ENCODE data around the gene CHORDC1. TPM values are rescaled to one million over a fixed set of nuclear protein-coding genes. Genes with fewer than 3 reads are reported as not detected.

The CHORDC1 gene
- polyA plus RNA-seq, 1 experiment = 14.3 TPM

DNA sequence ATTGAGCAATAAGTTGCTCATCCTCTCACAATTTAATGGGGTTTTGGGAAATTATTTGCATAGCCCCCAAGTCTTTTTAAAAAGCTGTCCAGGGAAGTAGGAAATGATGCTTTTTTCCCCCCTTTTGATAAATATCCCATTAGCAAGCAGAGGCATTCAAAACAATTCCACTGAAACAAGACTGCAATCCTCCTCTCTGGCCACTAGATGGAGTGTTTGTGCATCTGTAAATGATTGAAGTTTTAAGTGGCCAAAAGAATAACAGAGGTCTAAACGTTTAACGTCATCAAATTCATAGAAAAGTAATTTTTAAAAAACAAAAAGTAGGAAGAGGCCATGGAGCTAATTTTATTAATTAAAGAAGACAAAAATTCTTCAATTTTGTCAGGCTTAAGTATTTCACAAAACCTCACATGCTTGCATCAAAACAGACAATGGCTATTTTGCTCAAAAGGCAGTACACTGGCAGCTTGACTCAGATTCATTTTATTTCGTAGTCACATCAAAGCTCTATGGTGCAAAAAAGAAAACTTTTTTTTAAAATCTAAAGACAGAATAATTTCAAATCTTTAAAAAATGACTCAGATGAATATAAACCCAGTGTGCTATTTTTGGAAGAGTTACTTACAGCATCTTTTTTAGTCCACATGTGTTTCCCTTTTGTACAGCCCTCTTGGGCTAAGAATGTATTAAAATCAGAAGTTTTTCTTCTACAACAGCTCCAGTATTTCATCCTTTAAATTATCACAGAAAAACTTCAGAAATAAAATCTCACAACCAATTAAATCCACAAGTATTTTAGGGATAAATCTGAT, 17.8 kb downstream of the CHORDC1 start:
- no peaks in the 10 kb centered on the region for H3K36me3 ChIP-seq (ENCODE audit: control insufficient read depth, insufficient read depth, low read length)
- TF ChIP-seq, protein P1, sequence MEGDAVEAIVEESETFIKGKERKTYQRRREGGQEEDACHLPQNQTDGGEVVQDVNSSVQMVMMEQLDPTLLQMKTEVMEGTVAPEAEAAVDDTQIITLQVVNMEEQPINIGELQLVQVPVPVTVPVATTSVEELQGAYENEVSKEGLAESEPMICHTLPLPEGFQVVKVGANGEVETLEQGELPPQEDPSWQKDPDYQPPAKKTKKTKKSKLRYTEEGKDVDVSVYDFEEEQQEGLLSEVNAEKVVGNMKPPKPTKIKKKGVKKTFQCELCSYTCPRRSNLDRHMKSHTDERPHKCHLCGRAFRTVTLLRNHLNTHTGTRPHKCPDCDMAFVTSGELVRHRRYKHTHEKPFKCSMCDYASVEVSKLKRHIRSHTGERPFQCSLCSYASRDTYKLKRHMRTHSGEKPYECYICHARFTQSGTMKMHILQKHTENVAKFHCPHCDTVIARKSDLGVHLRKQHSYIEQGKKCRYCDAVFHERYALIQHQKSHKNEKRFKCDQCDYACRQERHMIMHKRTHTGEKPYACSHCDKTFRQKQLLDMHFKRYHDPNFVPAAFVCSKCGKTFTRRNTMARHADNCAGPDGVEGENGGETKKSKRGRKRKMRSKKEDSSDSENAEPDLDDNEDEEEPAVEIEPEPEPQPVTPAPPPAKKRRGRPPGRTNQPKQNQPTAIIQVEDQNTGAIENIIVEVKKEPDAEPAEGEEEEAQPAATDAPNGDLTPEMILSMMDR (IDR thresholded peaks at IDR 0.05; ENCODE audit: insufficient read depth, low read depth, low read length) = peak; percentile 89
- no peaks in the 10 kb centered on the region for H3K27me3 ChIP-seq (ENCODE audit: control insufficient read depth, insufficient read depth, low read length)
- ChIA-PET CTCF (interaction anchor here (0.6 to 2.1 kb wide), 16 partner anchors 9 to 87 kb away, joined by 3 to 13 read pairs (median 4); no protein-coding TSS in a partner anchor), POLR2A (no interaction called here)
- no peak for DNase-seq (ENCODE audit: low read depth)
- H3K4me3 ChIP-seq (ENCODE audit: low read depth, low read length) = no peak overlapping the region

DNA sequence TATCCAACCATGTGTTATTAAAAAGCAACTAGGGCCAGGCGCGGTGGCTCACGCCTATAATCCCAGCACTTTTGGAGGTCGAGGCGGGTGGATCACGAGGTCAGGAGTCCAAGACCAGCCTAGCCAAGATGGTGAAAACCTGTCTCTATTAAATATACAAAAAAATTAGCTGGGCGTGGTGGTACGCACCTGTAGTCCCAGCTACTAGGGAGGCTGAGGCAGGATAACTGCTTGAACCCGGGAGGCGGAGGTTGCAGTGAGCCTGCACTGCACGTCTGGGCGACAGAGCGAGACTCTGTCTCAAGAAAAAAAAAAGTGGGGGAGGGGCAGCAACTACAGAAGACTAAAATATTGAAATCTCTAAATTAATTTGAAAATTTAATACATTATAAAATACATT, 18.4 kb downstream of the CHORDC1 start:
- Histone ChIP-seq H3K36me3 (ENCODE audit: control insufficient read depth, insufficient read depth, low read length) (no peaks in the 10 kb centered on the region), H3K27me3 (ENCODE audit: control insufficient read depth, insufficient read depth, low read length) (no peaks in the 10 kb centered on the region), H3K4me3 (ENCODE audit: low read depth, low read length) (no peak overlapping the region)
- no peak for DNase-seq (ENCODE audit: low read depth)
- ChIA-PET CTCF (interaction anchor here (0.6 to 2.1 kb wide), 12 partner anchors 8 to 88 kb away, joined by 3 to 13 read pairs (median 4); no protein-coding TSS in a partner anchor), POLR2A (no interaction called here)
- TF ChIP-seq, protein P1 (IDR thresholded peaks at IDR 0.05; ENCODE audit: insufficient read depth, low read depth, low read length) = no peak

DNA sequence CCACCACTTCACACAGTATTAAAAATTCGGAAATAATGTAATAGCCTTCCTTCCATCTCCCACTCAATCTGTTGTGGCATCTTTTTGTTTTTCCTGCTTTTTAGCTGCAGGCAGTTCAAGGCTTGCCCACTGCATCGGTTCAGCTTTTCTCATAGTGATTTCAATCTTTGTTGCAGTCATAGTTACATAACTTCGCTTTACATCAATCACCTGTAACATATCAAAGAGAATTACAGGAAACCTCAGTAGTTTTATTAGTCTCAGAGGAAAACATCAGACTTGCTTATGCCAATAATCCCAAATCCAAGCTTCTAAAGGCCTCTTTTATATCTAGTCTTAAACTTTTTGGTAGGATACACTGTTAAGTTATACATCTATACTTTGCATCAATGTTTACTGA, 20.5 kb downstream of the CHORDC1 start:
- Histone ChIP-seq H3K4me3 (ENCODE audit: low read depth, low read length) (no peak overlapping the region), H3K36me3 (ENCODE audit: control insufficient read depth, insufficient read depth, low read length) (no peaks in the 10 kb centered on the region), H3K27me3 (ENCODE audit: control insufficient read depth, insufficient read depth, low read length) (no peaks in the 10 kb centered on the region)
- DNase-seq (ENCODE audit: low read depth) = no peak
- TF ChIP-seq, protein P1 (IDR thresholded peaks at IDR 0.05; ENCODE audit: insufficient read depth, low read depth, low read length) = no peak
- ChIA-PET CTCF (no interaction called here), POLR2A (no interaction called here)

DNA sequence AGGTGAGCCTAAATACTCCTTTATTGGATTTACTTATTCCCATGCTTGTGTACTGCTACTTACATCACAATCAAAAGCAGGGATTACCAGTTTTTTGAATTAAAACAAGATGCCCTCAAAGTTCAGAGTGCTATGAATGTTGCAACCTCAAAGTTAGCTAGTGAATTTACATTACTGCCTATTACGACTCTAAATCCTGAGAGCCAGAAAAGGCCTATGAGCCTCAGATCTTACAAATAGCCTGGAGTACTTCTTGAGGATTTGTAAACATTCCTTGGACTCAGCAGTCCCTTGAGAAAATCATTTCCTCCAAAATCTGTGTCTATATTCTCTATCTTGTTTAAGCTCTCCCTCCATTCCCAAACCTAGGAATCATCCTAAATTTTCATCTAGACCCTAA, 25.5 kb downstream of the CHORDC1 start:
- no peak overlapping the region for H3K4me3 ChIP-seq (ENCODE audit: low read depth, low read length)
- CTCF ChIA-PET = interaction anchor here (1.6 to 2.1 kb wide), 2 partner anchors 7 to 17 kb away, joined by 4 to 13 read pairs; no protein-coding TSS in a partner anchor
- no peaks in the 10 kb centered on the region for H3K27me3 ChIP-seq (ENCODE audit: control insufficient read depth, insufficient read depth, low read length)
- H3K36me3 ChIP-seq (ENCODE audit: control insufficient read depth, insufficient read depth, low read length) = no peaks in the 10 kb centered on the region
- DNase-seq (ENCODE audit: low read depth) = no peak
- TF ChIP-seq, protein P1 (IDR thresholded peaks at IDR 0.05; ENCODE audit: insufficient read depth, low read depth, low read length) = no peak
- POLR2A ChIA-PET = no interaction called here

DNA sequence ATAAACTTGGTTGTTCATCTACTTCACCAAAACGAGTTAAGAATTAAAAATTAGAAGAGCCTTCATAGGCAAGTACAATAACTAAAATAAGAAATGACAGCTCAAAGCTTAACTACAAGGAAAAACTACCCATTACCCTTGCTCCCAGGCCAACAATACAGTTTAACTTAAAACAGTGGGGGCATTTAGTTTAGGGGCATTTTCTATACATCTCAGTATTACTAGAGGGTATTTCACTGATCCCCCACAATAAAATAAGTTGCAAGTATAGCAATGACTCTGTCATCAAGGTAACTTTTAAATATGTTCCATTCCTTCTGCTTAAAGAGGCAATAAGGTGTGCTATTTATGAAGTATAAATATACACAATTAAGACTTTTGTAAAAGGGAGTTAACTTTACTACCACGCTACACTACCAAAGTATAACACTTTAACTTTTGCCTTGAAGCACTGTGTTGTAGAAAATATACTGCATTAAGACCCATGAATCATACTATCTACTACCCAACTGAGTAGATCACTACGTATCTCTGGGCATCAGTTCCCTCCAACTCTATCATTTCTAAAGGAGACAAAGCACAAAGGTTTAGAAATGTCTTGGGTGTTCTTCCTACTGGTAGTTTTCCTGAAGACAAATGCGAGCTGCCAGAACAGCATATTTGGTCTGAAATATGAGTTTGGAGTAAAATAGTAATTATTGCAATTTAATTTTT, 29.8 kb downstream of the CHORDC1 start:
- ChIA-PET POLR2A (no interaction called here), CTCF (interaction anchor here (1.5 kb wide), 1 partner anchor 12 kb away, joined by 11 read pairs; no protein-coding TSS in a partner anchor)
- DNase-seq (ENCODE audit: low read depth) = no peak
- TF ChIP-seq, protein P1 (IDR thresholded peaks at IDR 0.05; ENCODE audit: insufficient read depth, low read depth, low read length) = no peak
- H3K4me3 ChIP-seq (ENCODE audit: low read depth, low read length) = no peak overlapping the region
- no peaks in the 10 kb centered on the region for H3K36me3 ChIP-seq (ENCODE audit: control insufficient read depth, insufficient read depth, low read length)
- no peaks in the 10 kb centered on the region for H3K27me3 ChIP-seq (ENCODE audit: control insufficient read depth, insufficient read depth, low read length)

All from BJ (cell line).